IMR-90 (cell line): ENCODE data around the gene GNAT1.

ENCODE experiments used
- CHD1 ChIP-seq: IDR thresholded peaks from 2 replicates; pipeline ENCODE4 v1.6.1; 2012; ENCODE audit warnings: low read depth, low read length, improper control_type of control experiment
- FOS ChIP-seq: fragments of 150-350 bp; IDR thresholded peaks from 2 replicates; pipeline ENCODE4 v1.6.1; 2016; ENCODE audit warnings: low read depth, low read length
- MAFK ChIP-seq: IDR thresholded peaks from 2 replicates; pipeline ENCODE4 v1.6.1; 2012; ENCODE audit warnings: low read depth, low read length, improper control_type of control experiment
- NFE2L2 ChIP-seq: fragments of 150-350 bp; IDR thresholded peaks from 2 replicates; pipeline ENCODE4 v1.6.1; 2016; ENCODE audit warnings: low read depth, mild to moderate bottlenecking, low read length
- POLR2A ChIP-seq: IDR thresholded peaks from 2 replicates; pipeline ENCODE4 v1.6.1; 2012; ENCODE audit warnings: mild to moderate bottlenecking, low read depth, low read length
- RAD21 ChIP-seq: IDR thresholded peaks from 2 replicates; pipeline ENCODE4 v1.6.1; 2012; ENCODE audit warnings: low read length, improper control_type of control experiment
- RFX5 ChIP-seq: IDR thresholded peaks from 2 replicates; pipeline ENCODE4 v1.8.0; 2012; ENCODE audit warnings: low read depth, mild to moderate bottlenecking, low read length, moderate library complexity
- USF2 ChIP-seq: fragments of 150-350 bp; IDR thresholded peaks from 2 replicates; pipeline ENCODE4 v1.6.1; 2017; ENCODE audit warnings: mild to moderate bottlenecking, antibody characterized with exemption, low read length, low read depth
- TF ChIP-seq, protein P1 (sequence below): conservative IDR thresholded peaks from 2 replicates; pipeline ENCODE4 v1.5.1; 2012; ENCODE audit warnings: mild to moderate bottlenecking, low read depth, low read length, improper control_type of control experiment

DNA sequence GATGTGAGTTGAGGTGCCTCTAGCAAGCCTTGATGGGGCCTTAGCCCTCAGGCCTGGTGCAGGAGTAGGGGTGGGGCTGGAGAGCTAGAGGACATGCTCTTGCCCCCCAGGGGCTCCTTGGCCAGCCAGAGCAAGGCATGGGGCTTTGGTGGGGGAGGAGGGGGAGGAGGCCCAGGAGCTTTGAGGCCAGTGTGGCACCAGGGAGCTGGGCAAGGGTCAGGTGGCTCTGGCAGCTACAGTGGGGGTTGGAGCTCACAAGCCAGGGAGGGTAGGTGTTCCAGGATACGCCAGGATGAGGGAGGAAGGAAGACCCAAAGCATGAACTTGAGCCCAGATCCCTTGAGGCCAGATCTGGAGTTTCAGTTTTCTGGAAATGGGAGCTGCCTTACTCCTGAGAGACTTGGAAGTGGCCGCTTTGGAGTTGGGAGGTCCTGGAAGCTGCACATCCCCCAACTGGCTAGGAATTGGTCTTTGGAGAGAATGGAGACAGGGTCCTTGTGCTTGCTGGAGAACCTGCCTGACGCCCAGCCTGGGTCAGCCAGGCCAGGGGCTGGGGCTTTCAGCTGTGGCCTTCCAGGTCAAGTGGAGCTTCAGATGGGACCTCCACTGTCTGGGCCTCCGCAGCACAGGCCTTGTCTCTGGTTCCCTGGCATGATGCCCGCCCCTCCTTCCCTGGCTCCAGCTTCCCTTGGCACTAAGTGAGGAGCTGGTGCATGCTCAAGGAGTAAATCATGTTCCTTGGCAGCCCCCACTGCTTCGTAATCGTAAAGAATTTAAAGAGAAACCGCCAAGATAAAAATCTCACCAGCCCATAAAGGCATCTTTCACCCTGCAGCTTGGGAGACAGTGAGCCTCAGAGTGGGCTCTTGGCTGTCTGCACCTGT, 27.6 kb upstream of the GNAT1 start:
- TF ChIP-seq RFX5: no peak
- TF ChIP-seq RAD21: no peak
- TF ChIP-seq, protein P1, sequence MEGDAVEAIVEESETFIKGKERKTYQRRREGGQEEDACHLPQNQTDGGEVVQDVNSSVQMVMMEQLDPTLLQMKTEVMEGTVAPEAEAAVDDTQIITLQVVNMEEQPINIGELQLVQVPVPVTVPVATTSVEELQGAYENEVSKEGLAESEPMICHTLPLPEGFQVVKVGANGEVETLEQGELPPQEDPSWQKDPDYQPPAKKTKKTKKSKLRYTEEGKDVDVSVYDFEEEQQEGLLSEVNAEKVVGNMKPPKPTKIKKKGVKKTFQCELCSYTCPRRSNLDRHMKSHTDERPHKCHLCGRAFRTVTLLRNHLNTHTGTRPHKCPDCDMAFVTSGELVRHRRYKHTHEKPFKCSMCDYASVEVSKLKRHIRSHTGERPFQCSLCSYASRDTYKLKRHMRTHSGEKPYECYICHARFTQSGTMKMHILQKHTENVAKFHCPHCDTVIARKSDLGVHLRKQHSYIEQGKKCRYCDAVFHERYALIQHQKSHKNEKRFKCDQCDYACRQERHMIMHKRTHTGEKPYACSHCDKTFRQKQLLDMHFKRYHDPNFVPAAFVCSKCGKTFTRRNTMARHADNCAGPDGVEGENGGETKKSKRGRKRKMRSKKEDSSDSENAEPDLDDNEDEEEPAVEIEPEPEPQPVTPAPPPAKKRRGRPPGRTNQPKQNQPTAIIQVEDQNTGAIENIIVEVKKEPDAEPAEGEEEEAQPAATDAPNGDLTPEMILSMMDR: no peak
- no peak for TF ChIP-seq POLR2A
- no peak for TF ChIP-seq MAFK
- 0 out of 2 replicates have a peak, but pooled peaks have one; percentile 9 for TF ChIP-seq FOS
- no peak for TF ChIP-seq CHD1
- TF ChIP-seq USF2: no peak
- TF ChIP-seq NFE2L2: no peak
